Choroid plexus epithelial cell (primary cell): ENCODE measurements around the gene TREML4.

Source experiments
- DNase-seq: peaks from one replicate; pipeline ENCODE4 v3.0.0-alpha.2; 2010; ENCODE audit warnings: low read depth
- H3K4me3 ChIP-seq: 2 replicates; pipeline ENCODE4 v1.5.1; 2011; ENCODE audit warnings: low read depth, mild to moderate bottlenecking, control low read depth, low read length, moderate library complexity
- CTCF ChIP-seq: conservative IDR thresholded peaks from 2 replicates; pipeline ENCODE4 v1.5.1; 2011; ENCODE audit warnings: low read depth, mild to moderate bottlenecking, control low read depth, inconsistent platforms, low read length, moderate library complexity

TREML4 gene

GRCh38 chr6:41262401-41262800 lies 34.3 kb downstream of the TREML4 start:
- no peak overlapping the region for H3K4me3 ChIP-seq
- DNase-seq, result no peak
- no peak for TF ChIP-seq CTCF

- no peak for TF ChIP-seq CTCF
- H3K4me3 ChIP-seq, result no peak overlapping the region
- no peak for DNase-seq
Measured at GRCh38 chr6:41263267-41263666, 35.1 kb downstream of the TREML4 start.

- H3K4me3 ChIP-seq, result no peak overlapping the region
- DNase-seq, result no peak
- TF ChIP-seq CTCF, result no peak
Measured at GRCh38 chr6:41266541-41266940, 38.4 kb downstream of the TREML4 start.

GRCh38 chr6:41268478-41268877 lies 40.3 kb downstream of the TREML4 start:
- TF ChIP-seq CTCF, result no peak
- H3K4me3 ChIP-seq, result no peak overlapping the region
- DNase-seq, result no peak

DNA sequence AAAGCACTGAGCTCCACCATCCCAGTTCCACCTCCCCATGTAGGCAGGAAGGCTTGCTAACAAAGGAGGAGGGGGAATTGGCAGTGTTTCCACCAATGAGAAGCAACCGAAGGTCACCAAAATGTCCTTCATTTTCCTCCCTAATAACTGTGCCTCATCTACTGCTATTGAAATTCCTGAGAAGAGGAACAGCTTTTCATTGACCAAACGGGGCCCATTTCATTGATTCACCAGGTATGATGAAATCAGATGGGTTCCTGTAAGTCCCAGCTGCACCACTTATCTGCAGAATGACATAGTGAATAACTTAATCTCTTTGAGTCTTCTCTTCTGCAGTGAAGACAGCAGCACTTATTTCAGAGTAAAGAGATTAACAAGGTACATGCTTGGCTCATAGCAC lies 41.0 kb downstream of the TREML4 start:
- no peak overlapping the region for H3K4me3 ChIP-seq
- DNase-seq, result no peak
- TF ChIP-seq CTCF, result no peak

DNA sequence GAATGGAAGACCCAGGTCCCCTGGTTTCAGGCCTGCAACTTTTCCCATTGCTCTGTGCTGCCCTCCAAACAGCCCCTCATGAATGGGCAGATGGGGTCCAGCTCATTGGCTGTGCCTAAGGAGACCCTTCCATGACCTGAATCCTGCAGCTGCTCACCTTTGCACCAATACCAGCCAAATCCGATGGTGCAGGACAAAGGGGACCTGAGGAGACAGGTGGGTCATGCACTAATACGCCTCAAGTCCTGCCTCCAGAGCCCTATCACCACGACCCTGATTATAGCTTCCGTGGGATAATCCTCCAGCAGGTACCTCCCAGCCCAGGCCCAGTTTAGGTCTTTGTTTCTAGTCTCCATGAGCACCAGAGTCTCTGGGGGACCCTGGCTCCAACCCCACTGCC lies 41.6 kb downstream of the TREML4 start:
- no peak for DNase-seq
- no peak for TF ChIP-seq CTCF
- H3K4me3 ChIP-seq, result no peak overlapping the region

DNA sequence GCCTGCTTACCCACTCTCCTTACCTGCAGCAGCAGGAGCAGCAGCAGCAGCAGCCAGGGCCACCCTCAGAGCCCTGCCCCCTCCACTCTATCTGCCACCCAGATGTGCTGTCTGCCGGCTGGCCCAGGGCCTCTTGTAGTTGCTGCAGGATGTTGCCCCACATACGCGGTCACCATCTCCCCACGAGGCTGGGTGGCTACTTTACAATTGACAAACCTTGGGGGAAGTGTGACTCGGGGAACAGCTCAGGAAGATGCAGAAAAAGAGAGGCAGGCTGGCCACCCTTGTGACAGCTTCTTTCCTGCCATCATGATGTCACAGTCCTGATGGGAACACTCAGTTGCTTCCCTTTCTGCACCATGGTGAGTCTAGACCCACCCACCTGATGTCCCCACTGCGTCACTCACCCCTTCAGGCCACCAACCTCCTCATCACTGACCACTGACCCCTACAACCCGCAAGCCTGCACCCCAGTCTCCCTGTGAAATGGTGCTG lies 43.8 kb downstream of the TREML4 start:
- no peak for DNase-seq
- TF ChIP-seq CTCF, result no peak
- no peak overlapping the region for H3K4me3 ChIP-seq
